AG09319 (cell line): ENCODE results near the gene IP6K3.

Source experiments
- DNase-seq: peaks from one replicate; pipeline ENCODE4 v3.0.0-alpha.2; 2010; ENCODE audit warnings: low read depth; ENCODE audit errors: extremely low read depth
- TF ChIP-seq, protein P1 (sequence below): IDR thresholded peaks from 2 replicates; pipeline ENCODE4 v1.5.1; 2011; ENCODE audit warnings: low read depth, mild to moderate bottlenecking, inconsistent platforms, low read length, moderate library complexity

Gene IP6K3

DNA sequence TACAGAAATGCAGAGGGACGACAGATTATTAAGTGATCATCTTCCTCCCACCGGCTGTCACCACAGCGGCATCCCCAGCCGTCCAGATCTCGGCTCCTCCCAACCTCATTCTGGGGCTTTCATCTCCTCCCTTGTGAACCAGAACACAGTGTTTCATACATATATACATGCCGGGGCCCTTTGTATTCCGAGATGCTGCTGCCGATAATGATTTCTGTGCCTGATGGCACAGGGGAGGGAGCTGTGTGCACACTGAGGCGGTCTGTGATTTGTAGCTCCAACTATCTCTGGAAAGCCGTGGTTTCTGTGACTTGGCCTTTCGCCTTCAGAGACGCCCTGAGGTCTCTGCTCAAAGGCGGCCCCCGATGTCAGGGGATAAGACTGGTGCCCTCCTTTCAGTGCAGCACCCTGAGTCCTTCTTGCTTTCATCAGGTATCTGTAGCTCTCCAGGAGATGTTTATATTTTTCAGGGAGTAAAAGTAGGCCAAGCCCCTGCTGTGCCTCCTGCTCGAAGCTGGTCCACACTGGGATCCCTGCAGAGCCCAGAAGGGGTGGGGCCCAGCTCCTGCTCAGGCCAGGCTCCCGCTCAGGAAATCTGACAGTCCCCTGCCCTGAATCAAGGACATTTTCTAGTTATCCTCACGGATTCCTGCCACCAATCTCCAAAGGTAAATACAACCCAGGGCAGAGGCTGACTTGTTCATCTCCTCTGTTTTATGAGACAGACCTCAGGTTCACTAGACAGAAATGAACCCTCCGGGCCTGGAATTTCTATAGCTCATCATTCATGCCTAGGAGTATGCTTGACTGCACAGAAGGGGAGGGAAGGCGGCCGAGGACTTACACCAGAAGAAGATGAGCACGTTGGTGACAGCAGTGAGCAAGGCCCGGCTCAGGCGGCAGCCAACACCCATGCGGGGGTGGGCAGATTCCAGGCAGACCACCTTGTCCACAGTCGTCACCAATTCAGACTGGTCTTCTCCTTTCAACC lies 31.0 kb upstream of the IP6K3 start:
- DNase-seq = no peak
- TF ChIP-seq, protein P1, sequence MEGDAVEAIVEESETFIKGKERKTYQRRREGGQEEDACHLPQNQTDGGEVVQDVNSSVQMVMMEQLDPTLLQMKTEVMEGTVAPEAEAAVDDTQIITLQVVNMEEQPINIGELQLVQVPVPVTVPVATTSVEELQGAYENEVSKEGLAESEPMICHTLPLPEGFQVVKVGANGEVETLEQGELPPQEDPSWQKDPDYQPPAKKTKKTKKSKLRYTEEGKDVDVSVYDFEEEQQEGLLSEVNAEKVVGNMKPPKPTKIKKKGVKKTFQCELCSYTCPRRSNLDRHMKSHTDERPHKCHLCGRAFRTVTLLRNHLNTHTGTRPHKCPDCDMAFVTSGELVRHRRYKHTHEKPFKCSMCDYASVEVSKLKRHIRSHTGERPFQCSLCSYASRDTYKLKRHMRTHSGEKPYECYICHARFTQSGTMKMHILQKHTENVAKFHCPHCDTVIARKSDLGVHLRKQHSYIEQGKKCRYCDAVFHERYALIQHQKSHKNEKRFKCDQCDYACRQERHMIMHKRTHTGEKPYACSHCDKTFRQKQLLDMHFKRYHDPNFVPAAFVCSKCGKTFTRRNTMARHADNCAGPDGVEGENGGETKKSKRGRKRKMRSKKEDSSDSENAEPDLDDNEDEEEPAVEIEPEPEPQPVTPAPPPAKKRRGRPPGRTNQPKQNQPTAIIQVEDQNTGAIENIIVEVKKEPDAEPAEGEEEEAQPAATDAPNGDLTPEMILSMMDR = no peak

DNA sequence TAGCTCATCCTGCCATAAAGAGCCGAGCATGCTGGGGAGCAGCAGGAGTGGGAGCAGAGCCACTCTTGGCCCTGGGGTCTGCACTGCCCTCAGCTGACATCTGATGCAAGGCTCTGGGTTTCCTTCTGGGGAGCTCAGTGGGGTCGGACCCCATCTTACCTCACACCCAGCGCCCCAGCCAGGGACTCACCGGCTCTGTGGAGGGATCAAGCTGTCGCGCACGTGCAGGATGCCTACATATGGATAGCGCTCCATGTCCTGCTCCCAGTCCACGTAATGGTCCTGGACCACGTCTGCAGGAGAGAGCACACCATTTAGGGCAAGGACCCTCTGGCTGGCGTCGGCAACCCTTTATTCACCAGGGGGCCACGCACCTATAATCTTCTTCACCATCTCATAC lies 30.1 kb upstream of the IP6K3 start:
- TF ChIP-seq, protein P1 = no peak

DNA sequence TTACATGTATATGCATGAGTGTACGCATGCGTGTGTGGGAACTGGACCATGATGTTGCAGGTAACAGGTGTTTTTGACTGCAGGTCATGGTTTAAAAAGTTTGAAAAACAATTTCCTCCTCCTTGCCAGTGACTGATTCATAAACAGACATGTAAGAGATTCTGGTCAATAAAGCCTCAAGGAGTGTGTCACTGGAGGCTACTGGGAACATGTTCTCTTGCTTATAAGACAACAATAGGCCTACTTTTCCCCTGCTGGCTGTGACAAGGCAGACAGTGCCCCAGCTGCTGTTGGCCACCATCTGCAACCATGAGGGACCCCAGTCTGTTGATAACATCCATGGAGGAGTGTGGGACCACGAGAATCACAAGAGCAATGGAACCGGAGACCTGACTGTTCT lies 29.5 kb upstream of the IP6K3 start:
- TF ChIP-seq, protein P1 = no peak
- no peak for DNase-seq

More for the DNA sequence above, 30.1 kb upstream of the IP6K3 start:
- no peak for DNase-seq

DNA sequence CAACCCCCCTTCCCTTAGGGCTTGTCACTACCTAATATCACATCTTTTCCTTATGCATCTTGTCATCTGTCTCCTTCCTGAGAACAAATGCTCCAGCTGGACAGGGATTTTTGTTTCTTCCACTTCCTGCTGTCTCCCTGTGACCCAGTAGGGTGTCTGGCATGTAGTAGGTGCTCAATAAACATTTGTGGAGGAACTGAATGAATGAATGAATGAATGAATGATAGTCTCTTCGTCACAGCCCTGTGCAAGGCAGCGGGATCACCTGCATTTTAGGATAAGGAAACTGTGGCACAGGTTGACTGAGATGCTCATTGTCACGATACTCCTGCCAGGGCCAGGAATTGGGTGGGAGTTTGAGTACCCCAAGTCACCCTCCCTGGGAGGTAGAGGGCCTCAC lies 28.1 kb upstream of the IP6K3 start:
- no peak for DNase-seq
- TF ChIP-seq, protein P1 = no peak

DNA sequence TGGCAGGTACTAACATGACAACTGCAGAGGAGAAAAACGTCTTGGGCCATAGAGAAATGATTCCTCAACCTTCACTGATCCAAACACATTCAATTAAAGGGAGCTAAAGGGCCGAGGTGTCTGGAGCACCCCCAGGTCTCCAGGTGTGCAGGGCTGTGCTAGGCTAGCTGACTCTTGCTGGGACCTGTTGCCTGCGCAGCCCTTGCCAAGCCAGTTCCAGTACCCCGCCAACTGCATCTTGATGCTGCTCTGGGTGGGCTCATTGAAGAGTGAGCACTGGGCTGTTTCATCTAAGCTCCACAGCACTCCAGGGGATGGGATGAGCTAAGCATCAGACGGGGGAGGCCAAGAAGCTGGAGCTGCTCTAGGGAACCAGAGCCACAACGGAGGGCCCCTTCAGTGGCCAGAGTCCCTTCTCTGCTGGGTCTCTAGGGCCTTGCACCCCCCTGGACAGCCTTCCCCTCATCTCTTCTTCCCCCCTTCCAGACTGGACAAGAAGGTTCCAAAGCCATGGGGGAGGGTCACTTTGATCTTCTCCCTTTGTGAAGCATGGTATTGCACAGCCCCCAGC lies 26.3 kb upstream of the IP6K3 start:
- DNase-seq = no peak
- TF ChIP-seq, protein P1 = no peak

DNA sequence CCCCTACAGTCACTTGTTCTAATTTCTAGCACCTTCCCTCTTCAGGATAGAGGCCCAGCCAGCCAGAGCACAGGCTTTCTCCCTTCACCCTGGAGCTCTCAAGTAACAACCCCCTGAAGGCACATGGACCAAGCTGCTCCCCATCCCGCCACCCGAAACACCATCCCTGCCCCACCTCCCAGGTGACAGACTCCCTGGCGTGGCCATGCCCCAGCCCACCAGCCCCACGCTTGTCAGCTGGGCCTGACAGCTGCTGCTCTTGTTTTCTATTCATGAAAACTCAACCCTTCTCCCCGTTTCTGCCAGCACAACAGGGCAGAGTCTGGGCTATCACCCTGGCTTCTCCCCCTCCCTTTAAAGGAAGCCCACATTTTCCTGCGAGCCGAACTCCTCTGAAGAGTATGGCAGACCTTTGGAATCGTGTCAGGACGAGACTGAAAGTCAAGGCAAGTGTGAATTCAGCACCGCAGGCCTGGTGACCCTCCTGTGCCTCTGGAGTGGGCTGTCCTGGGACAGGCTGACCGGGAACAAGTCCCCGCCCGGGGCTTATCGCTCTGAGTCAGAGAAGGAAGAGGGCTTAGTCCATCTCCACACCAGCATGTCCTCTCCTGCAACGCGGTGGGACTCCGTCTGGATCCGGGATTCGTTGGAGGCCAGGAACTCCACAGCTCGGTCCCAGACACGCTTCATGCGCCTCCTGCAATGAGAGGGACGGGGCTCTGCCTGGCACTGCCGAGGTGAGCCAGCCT lies 25.6 kb upstream of the IP6K3 start:
- TF ChIP-seq, protein P1 = no peak

More for the DNA sequence above, 25.6 kb upstream of the IP6K3 start:
- no peak for DNase-seq
